Small intestine (tissue), 7 donors: ENCODE measurements around the gene CRTC2. TPM values are rescaled to one million over a fixed set of nuclear protein-coding genes. Genes with fewer than 3 reads are reported as not detected.
A peak's percentile ranks its signal among the peaks of the same experiment; 100 is the strongest.
"Not testable (repeated sequence)": the region's sequence is repeated elsewhere in the genome, so short reads cannot be mapped to it uniquely, and the experiment has no call there.

Experiments used
- DNase-seq, 2 donors: peaks; one replicate each; pipeline versions ENCODE4 v3.0.0 to v3.0.0-alpha.2; 2013
- FAIRE-seq: peaks from 2 replicates; lab custom pipeline; 2012; peaks lifted over from hg19 to GRCh38; lab: Jason Lieb, UNC
- H3K27ac ChIP-seq, 3 donors: one replicate each; pipeline ENCODE4 v1.5.1; 2013; ENCODE audit warnings: low read length in 2 of 3, mild to moderate bottlenecking in 2 of 3, control low read depth in 1 of 3, inconsistent platforms in 1 of 3, low read depth in 1 of 3, moderate library complexity in 1 of 3
- H3K27me3 ChIP-seq, 3 donors: one replicate each; pipeline ENCODE4 v1.6.1; 2013; ENCODE audit warnings: low read length in 3 of 3, inconsistent platforms in 1 of 3; ENCODE audit not compliant: control insufficient read depth in 3 of 3, insufficient read depth in 3 of 3
- H3K36me3 ChIP-seq, 3 donors: one replicate each; pipeline ENCODE4 v1.6.1; 2013; ENCODE audit warnings: low read length in 3 of 3, inconsistent platforms in 1 of 3, low read depth in 1 of 3, mild to moderate bottlenecking in 1 of 3, moderate library complexity in 1 of 3; ENCODE audit not compliant: control insufficient read depth in 3 of 3, insufficient read depth in 2 of 3
- H3K4me1 ChIP-seq, 3 donors: one replicate each; pipeline ENCODE4 v1.6.1; 2013; ENCODE audit warnings: low read length in 2 of 3, inconsistent platforms in 1 of 3, low read depth in 1 of 3, mild to moderate bottlenecking in 1 of 3, moderate library complexity in 1 of 3; ENCODE audit not compliant: control insufficient read depth in 3 of 3, insufficient read depth in 2 of 3
- H3K4me3 ChIP-seq, 3 donors: one replicate each; pipeline ENCODE4 v1.5.1; 2013; ENCODE audit warnings: low read length in 3 of 3, control low read depth in 1 of 3, inconsistent platforms in 1 of 3, low read depth in 1 of 3, mild to moderate bottlenecking in 1 of 3, moderate library complexity in 1 of 3
- H3K9me3 ChIP-seq, 2 donors: one replicate each; pipeline ENCODE4 v1.6.1; 2013; ENCODE audit warnings: low read depth in 1 of 2, low read length in 1 of 2; ENCODE audit not compliant: control insufficient read depth in 2 of 2, insufficient read depth in 1 of 2
- WGBS, 3 donors: extraction: QIAGEN DNeasy Blood & Tissue Kit; methylation state at CpG; one replicate each; pipeline ENCODE4 v1.1.7; 2013; 5-methylcytosine and 5-hydroxymethylcytosine counted together
- polyA plus RNA-seq, 4 donors: library from polyadenylated mRNA; stranded (reverse) in 3 of 4; unstranded in 1 of 4; fragments of 200-250 nt in 3 of 4; fragments of 120-200 nt in 1 of 4; gene quantifications; one replicate each; pipeline versions ENCODE4 v1.2.1 to v1.2.3, GENCODE V29; 2013
- donor health status: healthy with polysubstance abuse.
- donor health status: control.
- donor health status: control.
- donor health status: Bipolar disorder and iron deficiency.
- donor health status: healthy.

Gene CRTC2
- polyA plus RNA-seq, 4 donors = 21.7 to 49.4 (median 33.3) TPM

DNA sequence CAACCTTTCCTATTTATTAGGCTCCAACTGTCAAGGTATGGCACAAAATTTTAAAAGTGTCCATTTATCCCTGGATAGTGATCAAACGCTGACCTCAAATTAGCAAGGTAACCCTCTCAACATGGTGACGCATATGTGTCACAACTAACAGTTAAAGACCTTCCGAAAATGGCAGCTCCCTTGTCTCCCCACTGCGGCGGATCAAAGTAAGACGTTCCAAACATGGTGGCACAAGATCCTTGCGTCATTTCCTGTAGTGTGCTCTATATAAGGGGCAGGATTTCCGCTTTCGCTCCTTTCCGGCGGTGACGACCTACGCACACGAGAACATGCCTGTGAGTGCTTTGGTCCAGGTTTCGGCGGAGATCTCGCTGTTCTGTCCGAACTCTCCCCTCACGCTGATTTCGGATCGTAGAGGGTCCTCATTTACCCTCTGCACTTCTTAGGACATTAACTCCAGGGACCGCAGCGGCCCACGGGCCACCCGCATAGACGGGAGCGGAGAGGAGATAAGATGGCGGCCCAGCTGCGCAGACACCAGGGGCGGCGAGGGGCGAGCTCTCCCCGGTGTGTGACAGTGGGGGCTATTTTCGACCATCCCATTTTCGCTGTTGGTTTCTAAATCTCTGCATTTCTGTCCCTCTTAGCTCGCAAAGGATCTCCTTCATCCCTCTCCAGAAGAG lies 32.2 kb upstream of the CRTC2 start, which contains the start of gene RPS27:
TSS of gene RPS27 (plus strand) at position 295 of the 683 bp plus-strand sequence. CDS start at position 330, 35 bp downstream.
- no peaks in the 10 kb centered on the region for H3K27me3 ChIP-seq
- H3K4me3 ChIP-seq = peak within 1 kb of the TSS; percentile 81 to 86 (median 82)
- peaks cover 0 to 17% (median 4%) of the 10 kb centered on the region in 3 donors for H3K4me1 ChIP-seq
- peak within 1 kb of the TSS; percentile 76 to 96 (median 84) for H3K27ac ChIP-seq
- no peaks in the 10 kb centered on the region for H3K9me3 ChIP-seq
- WGBS, 3 donors = 0% methylated on average over 36 of the region's 36 CpGs
- DNase-seq (peak; percentile 97 to 100), FAIRE-seq (no peak)
- H3K36me3 ChIP-seq = peaks cover 0 to 33% (median 11%) of the 10 kb centered on the region in 3 donors

DNA sequence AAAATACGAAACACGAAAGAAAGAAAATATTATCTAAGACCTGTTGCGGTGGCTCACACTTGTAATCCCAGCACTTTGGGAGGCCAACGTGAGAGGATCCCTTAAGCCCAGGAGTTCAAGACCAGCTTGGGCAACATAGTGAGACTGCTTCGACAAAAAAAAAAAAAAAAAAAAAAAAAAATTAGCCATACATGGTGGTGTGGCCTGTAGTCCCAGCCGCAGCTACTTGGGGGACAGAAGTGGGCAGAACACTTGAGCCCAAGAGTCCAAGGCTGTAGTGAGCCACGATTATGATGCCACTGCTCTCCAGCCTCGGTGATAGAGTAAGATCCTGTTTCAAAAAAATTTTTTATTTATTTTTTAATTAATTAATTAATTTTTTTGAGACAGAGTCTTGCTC lies 29.2 kb upstream of the CRTC2 start:
- FAIRE-seq (no peak), DNase-seq (no peak)
- Histone ChIP-seq H3K4me1 (peaks cover 0 to 21% (median 2%) of the 10 kb centered on the region in 3 donors), H3K4me3 (no peak overlapping the region), H3K27ac (no peak overlapping the region), H3K27me3 (no peaks in the 10 kb centered on the region), H3K36me3 (peaks cover 0 to 9% (median 0%) of the 10 kb centered on the region in 3 donors), H3K9me3 (no peaks in the 10 kb centered on the region)
- 85 to 93% (median 86%) methylated on average over 7 to 8 of the region's 8 CpGs for WGBS, 3 donors

DNA sequence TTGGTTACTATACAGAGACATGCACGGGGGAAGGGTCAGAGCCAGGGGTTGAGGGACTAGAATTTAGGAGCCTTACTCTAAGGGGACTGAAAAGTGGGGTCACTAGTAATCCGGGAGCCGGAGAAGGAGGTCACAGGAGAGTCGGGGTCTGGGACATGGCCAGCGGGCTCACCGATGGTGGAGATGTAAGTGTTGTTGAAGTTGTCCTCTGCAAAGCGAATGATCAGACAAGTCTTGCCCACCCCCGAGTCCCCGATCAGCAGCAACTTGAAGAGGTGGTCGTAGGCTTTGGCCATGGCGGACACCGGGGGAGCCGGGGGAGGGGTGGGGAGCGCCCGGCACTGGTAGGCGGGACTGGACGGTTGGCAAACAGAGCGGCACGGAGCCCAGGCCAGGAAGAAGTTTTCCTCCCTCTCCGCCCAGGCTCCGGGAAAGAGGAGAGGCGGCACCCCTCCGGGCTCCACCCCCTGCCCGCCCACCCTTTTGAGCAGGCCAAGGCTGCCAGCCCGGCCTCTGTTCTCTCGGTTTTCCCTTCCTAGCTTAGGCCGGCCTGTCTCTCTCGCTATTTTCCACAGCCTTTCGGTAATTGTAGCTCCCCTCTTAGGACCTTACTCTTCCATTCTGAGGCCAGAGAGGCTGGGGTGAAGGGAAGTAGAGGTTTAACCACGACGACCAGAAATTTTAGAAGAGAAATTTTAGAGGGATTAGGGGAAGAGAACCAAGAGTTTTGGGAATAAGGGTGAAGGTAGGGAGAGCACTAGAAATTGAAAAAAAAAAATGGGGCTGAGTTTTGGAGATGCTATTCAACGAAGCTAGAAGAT lies 27.7 kb upstream of the CRTC2 start, which contains the start of gene RAB13:
TSS of gene RAB13 (minus strand) at position 399 of the 821 bp plus-strand sequence. CDS start at position 296, 103 bp downstream.
- Histone ChIP-seq H3K27ac (peak within 1 kb of the TSS in 2 of 3 donors; percentile 90), H3K4me3 (peak within 1 kb of the TSS; percentile 19 to 63 (median 58)), H3K9me3 (no peaks in the 10 kb centered on the region), H3K4me1 (peaks cover 0 to 11% (median 0%) of the 10 kb centered on the region in 3 donors), H3K36me3 (peaks cover 0 to 12% (median 0%) of the 10 kb centered on the region in 3 donors), H3K27me3 (no peaks in the 10 kb centered on the region)
- DNase-seq (peak; percentile 87 to 88), FAIRE-seq (no peak)
- WGBS, 3 donors = 2 to 13% (median 6%) methylated on average over 26 to 32 of the region's 32 CpGs

DNA sequence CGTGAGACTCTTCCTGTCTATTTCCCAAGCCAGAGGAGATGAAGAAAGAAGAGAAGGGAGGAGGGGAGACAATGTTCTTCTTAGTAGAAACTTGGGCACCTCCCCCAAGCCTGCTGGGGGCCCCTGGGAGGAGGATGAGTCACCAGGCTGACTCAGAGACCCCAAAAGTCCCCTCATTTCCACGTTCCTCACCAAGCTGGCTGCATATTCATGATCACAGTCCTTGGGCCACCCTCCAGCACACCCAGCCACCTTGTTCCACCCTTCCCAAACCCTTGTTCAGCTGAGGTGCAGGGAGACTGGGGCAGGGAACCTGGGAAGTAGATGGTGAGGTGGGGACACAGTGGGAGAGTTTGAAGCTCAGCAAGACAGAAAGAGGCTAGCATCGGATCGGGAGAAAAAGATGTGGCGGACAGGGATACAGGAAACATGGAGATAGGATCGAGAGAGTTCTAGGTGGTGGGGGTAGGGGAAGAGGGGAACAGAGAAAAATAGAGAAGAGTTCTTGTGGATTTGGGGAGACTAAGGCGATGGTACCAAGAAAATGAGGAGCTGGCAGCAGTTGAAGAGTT lies 27.0 kb upstream of the CRTC2 start:
- FAIRE-seq (no peak), DNase-seq (peak in 1 of 2 donors; percentile 38)
- H3K27me3 ChIP-seq = no peaks in the 10 kb centered on the region
- H3K36me3 ChIP-seq = peaks cover 0 to 13% (median 0%) of the 10 kb centered on the region in 3 donors
- no peaks in the 10 kb centered on the region for H3K9me3 ChIP-seq
- H3K4me3 ChIP-seq = peak overlapping the region; percentile 19 to 63 (median 58)
- peaks cover 0 to 11% (median 0%) of the 10 kb centered on the region in 3 donors for H3K4me1 ChIP-seq
- peak overlapping the region in 2 of 3 donors; percentile 84 to 90 for H3K27ac ChIP-seq
- 11 to 25% (median 19%) methylated on average over 7 of the region's 7 CpGs for WGBS, 3 donors

DNA sequence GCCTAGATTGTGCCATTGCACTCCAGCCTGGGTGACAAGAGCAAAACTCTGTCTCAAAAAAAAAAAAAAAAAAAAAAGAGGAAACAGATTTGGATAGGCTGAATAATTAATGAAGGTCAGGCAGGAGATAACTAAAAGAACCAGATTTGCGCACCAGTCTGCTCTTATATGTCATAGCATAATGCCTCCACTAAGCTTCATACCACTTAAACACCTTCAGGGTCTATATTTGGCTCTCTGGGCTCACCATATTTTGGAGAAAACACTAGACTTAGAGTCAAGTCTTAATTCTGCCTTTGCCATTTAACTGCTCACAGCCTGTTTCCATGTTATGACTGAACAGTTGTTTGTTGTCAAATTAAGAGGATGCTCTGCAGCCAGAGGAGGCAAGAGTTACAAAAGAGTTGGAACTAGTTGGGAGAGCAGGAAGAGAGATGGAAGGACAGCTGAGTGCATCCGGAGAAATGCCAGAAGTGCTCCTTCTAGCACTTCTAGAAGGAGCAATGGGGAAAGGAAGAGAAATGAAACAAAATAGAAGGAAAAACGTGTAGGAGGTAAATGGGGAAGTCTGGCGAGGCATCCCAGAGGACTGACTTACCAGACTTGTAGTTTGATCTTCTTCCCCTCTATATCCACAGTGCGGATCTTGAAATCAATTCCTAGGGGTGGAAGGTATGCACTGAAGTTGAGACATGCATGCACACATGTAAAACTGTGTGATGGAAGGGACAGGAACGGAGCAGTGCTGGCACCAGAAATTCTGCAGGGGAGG lies 25.9 kb upstream of the CRTC2 start:
- no peak for DNase-seq
- Histone ChIP-seq H3K36me3 (peaks cover 0 to 16% (median 0%) of the 10 kb centered on the region in 3 donors), H3K27me3 (no peaks in the 10 kb centered on the region), H3K9me3 (no peaks in the 10 kb centered on the region), H3K4me3 (no peak overlapping the region), H3K27ac (peak overlapping the region in 1 of 3 donors; percentile 38), H3K4me1 (peaks cover 0 to 11% (median 0%) of the 10 kb centered on the region in 3 donors)
- WGBS, 3 donors = 56 to 86% (median 80%) methylated on average over 6 of the region's 6 CpGs
- FAIRE-seq = no peak

DNA sequence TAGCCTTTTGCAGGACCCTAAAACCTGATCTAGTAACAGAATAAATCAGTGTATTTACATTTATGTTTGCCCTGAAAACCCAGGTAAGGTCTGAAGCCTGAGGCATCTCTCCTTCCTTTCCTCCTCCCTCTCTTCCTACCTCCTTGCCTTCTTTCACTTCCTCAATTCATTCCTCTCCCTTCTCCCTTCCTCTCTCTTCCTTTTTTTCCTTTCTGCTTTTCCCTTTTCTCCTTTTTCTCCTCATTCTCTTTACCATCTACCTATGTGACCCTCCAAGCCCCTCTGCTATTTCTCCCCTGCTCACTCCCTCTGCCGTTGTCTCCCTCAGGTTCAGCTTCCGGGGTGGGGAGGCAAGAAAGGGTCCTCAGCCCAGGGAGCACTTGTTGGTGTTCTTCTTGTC lies 23.3 kb upstream of the CRTC2 start:
- Histone ChIP-seq H3K36me3 (peaks cover 0 to 18% (median 0%) of the 10 kb centered on the region in 3 donors), H3K4me1 (peaks cover 0 to 11% (median 0%) of the 10 kb centered on the region in 3 donors)
- 89 to 98% (median 92%) methylated on average over 2 of the region's 2 CpGs for WGBS, 3 donors
- FAIRE-seq, H3K4me3 ChIP-seq, H3K27me3 ChIP-seq, H3K27ac ChIP-seq, DNase-seq, H3K9me3 ChIP-seq: not testable (repeated sequence)

DNA sequence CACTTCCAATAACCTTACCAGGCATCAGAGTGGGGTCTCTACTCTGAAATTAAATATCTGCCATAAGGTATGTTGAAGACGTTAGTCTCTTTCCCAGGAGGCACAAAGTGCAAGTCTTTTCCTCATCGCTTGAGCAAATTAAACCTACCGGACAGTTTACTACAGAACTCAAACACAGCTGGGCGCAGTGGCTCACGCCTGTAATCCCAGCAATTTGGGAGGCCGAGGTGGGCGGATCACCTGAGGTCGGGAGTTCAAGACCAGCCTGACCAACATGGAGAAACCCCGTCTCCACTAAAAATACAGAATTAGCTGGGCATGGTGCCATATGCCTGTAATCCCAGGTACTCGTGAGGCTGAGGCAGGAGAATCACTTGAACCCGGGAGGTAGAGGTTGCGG lies 20.7 kb upstream of the CRTC2 start:
- WGBS, 3 donors = 91 to 93% (median 92%) methylated on average over 12 of the region's 12 CpGs
- not testable (repeated sequence) for H3K4me1 ChIP-seq, H3K4me3 ChIP-seq, H3K27me3 ChIP-seq, FAIRE-seq, H3K9me3 ChIP-seq, DNase-seq, H3K27ac ChIP-seq
- H3K36me3 ChIP-seq = peaks cover 2 to 37% (median 8%) of the 10 kb centered on the region in 3 donors
